HG03097 (cell line): ENCODE results near the gene ALOX15.
"Not testable (repeated sequence)": the region's sequence is repeated elsewhere in the genome, so short reads cannot be mapped to it uniquely, and the experiment has no call there.

Experiments
- ATAC-seq: cut with Tn5 transposase; IDR thresholded peaks from one replicate; pipeline ENCODE4 v1.9.1; 2021; ENCODE audit not compliant: unreplicated experiment, low FRiP score

The ALOX15 gene

DNA sequence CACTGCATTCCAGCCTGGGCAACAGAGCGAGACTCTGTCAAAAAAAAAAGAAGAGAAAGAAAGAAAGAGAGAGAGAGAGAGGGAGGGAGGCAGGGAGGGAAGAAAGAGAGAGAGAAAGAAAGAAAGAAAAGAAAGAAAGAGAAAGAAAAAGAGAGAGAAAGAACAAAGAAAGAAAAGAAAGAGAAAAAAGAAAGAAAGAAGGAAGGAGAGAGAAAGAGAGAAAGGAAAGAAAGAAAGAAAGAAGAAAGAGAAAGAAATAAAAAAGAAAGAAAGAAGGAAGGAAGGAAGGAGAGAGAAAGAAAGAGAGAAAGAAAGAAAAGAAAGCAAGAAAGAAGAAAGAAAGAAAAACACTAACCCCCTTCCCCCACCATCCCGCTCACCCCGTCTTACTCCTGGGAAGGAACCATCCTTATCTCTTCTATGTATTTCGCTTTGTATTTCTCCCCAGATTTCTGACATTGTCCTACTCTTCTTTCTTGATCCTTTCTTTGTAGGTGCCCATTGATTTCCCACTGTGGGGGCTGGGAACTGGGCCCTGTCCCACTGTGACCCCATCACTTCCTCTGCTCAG is 20.9 kb downstream of the ALOX15 start:
- ATAC-seq: no peak

- no peak for ATAC-seq
These were observed 23.7 kb downstream of the ALOX15 start for GRCh38 chr17:4617590-4618351.

GRCh38 chr17:4617090-4617489 is 24.4 kb downstream of the ALOX15 start:
- no peak for ATAC-seq

GRCh38 chr17:4616476-4616875 is 25.0 kb downstream of the ALOX15 start:
- ATAC-seq: no peak

- ATAC-seq: no peak
These were observed 30.8 kb downstream of the ALOX15 start for GRCh38 chr17:4610656-4611055.

DNA sequence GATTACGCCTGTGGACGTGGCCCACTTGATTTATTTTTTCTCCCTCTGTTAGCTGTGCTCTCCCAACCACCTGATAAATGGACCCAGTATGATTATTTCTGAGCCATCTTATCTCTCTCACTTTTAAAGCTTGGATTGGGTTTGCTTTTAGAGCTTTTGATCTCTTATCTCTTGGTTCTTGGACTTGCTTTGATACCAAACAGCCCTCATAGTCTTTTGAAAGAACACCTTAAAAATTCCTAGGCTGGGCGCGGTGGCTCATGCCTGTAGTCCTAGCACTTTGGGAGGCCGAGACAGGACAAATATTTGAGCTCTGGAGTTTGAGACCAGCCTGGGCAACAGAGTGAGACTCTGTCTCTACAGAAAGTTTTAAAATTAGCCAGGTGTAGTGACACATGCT is 31.3 kb downstream of the ALOX15 start:
- no peak for ATAC-seq

DNA sequence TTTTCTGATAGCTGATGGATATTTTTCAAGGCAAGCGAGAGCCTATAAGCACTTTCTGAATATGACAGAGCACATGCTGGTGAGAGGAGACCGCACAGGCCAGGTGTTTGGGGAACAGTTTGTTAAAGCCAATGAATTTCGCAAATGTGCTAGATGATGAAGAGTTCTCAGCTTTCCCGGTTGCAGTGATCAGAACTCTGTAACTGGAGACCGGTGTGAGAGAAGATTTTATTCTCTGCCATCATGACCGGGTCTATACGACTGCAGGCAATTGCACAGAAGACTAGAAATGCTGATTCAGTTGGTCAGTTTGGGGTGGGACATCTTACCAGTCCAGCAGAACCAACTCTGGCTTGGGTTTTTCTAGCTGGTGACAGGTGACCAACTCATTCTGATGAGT is 31.7 kb downstream of the ALOX15 start:
- ATAC-seq: no peak

GRCh38 chr17:4607773-4608187 is 33.7 kb downstream of the ALOX15 start:
- ATAC-seq: no peak

DNA sequence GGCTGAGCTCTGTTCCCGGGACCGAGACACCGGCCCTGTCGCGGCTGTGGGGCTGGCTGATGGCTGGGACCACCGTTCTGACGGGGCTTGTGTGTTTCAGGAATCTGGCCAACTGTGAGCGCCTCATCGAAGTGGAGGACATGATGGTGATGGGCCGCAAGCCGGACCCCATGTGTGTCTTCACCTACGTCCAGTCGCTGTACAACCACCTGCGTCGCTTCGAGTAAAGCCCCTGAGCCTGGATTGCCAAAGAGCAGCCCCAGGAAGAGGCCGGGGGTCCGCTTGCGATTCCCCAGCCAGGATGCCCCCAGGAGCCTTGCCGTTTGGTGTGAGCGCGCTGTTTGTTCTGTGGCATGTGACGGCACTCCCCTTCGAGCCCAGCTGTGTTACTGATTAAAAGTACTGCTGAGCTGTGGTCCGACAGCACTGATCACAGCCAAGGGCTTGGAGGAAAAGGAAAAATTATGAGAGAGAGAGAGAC is 34.2 kb downstream of the ALOX15 start:
- ATAC-seq: no peak

- ATAC-seq: no peak
These were observed 35.7 kb downstream of the ALOX15 start for GRCh38 chr17:4605826-4606225.

- ATAC-seq: not testable (repeated sequence)
These were observed 36.7 kb downstream of the ALOX15 start for GRCh38 chr17:4604736-4605135.

DNA sequence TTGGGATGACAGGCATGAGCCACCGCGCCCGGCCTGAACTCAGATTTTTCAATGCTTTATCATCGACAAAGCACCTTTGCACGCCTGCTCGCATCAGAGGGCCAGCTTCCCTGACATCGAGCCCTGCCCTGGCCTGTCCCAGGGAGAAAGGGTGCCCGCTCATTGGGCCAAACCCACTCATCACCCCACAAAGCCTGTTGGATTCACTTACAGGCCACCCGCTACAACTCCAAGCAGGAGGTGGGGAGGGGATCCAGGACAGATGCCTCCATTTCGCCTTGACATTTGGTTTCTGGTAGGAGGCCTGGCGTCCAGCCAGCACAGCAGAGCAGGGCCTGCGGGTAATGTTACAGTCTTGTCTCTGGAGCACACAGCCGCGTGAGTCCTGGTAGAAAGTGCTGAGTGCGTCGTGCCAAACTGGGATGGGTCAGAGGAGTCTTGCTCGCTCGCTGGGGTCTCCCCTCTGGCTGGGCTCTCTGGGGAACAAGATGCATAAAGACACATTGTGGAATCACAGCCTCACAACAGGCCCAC is 37.3 kb downstream of the ALOX15 start:
- no peak for ATAC-seq

- no peak for ATAC-seq
These were observed 39.4 kb downstream of the ALOX15 start for GRCh38 chr17:4602041-4602440.

- ATAC-seq: no peak
These were observed 40.2 kb downstream of the ALOX15 start for GRCh38 chr17:4601326-4601725.

DNA sequence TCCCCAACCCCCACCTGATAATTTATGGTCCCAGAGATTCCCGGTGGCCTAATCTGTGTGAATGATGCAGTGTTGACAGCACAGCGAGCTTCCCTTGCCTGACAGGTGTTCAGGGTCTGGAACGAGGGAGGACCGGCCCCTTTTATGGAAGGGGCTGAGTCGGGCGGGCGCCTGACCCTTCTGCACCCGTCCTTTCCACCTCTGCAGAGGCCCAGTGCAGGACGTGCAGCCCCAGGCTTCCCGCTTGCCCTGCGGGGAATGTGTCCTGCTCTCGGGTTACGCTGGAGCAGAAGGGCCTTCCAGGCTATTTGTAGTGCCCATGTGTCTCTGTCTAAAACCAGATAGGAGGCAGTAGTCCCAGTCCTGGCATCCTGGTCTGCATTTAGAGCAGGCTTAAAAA is 40.9 kb downstream of the ALOX15 start:
- ATAC-seq: no peak

GRCh38 chr17:4599505-4600281 is 41.8 kb downstream of the ALOX15 start:
- no peak for ATAC-seq

GRCh38 chr17:4598776-4599504 is 42.5 kb downstream of the ALOX15 start:
- ATAC-seq: no peak

GRCh38 chr17:4597975-4598374 is 43.5 kb downstream of the ALOX15 start:
- ATAC-seq: no peak

GRCh38 chr17:4596636-4597380 is 44.7 kb downstream of the ALOX15 start:
- ATAC-seq: no peak
